H54 (cell line): ENCODE measurements around the gene PHF21A.

Experiments
- DNase-seq: peaks from one replicate; pipeline ENCODE4 v3.0.0; 2011; ENCODE audit warnings: low spot score, mixed read lengths; ENCODE audit not compliant: insufficient read length
- FAIRE-seq: peaks from 3 replicates; lab custom pipeline; 2011; peaks lifted over from hg19 to GRCh38; lab: Jason Lieb, UNC
- POLR2A ChIP-seq: IDR thresholded peaks from 2 replicates; pipeline ENCODE4 v1.6.1; 2011; ENCODE audit warnings: low read depth, mild to moderate bottlenecking, low read length

Gene PHF21A

DNA sequence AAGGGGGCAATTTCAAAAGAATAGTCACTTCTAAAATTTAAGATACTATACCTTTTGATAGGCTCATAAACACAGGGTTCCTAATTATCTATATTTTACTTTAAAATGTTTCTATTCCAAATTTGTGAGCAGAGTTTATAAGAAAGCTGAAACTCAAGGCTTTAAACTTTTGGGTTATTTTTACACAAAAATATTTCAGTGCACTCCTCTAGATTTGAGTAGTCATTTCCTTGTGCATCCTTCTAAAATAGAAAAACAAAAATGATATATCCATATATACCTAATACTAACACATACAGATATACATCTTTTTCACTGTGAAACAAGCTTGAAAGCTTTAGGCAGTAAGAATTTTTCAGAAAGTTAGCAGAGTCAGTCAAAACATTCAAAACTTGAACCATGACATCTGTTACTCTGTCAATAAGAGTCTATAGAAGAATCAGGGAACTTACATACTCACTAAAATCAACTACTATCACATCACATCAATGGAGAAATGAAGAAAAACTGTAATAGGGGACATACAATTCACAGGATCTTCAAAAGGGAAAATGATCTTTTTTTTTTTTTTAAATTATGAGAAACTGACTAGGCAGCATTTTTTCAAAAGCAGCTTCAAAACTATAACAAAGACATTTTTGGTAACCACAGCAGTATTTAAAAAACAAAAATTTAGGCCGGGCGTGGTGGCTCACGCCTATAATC lies 5.1 kb downstream of the PHF21A start:
- FAIRE-seq = peak; percentile 45

DNA sequence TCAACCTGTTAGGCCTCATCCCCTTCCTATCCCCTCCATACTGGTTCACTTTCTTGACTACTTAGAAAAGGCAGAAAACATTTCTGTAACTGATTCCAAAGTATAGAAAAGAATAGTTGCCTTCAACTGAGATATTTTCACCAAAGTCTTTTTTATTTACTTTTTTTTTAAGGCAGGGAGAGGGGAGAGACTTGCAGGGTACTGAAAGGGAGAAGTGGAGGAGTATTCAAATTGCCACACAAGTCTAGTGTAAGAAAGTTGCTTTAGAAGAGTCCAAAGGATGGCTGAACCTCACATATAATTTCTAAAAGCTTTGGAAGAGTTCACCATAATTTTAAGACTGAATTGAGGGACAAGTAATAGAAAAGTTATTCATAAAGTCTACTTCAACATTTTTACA lies 6.3 kb downstream of the PHF21A start:
- no peak for TF ChIP-seq POLR2A
- DNase-seq (no peak), FAIRE-seq (peak; percentile 90)

More for the DNA sequence above, 5.1 kb downstream of the PHF21A start:
- no peak for DNase-seq
- no peak for TF ChIP-seq POLR2A

DNA sequence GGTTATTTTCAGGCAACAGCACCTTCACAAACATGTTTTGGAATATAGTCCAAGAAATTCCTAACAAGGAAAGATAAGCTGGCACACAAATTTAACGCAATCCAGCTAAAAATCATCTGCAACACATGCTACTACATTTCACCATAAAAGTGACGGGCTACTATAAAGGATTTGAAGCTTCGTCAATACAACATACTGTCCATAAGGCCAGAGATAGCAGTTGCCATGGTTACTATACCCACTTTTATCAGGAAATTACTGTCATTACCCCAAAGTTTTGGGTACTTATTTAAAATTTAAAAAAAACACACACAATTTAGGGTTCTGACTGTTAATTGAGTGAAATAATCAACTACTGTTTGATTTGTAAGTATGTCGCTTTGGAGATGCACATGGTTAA lies 6.9 kb downstream of the PHF21A start:
- TF ChIP-seq POLR2A = no peak
- no peak for DNase-seq
- FAIRE-seq = no peak

DNA sequence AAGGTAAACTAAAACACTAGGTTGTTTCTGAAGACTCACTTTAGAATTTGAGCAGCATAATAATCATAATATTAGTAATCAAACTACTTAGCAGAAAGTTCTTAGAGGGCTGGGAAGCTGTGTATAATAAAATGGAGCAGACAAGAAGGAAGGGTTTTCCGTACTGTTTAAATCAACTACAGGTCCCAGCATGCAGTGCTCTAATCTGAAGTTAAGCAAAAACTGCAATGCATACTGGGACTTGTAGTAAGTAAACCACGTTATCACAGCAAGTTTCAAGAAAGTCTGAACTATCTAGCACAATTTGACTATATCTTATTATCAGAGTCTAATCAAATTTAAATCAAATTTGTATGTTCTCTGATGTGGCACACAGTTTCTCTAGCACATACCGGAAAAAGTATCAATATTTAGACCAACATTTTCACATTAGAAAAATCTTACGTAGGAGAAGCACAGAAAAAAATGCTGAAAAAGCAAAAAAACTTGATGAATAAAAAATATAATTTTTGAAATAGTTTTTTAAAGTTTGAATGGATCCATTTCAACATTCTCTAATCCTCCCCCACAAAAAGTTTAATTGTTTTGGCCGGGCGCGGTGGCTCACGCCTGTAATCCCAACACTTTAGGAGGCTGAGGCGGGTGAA lies 8.2 kb downstream of the PHF21A start:
- peak; percentile 53 for DNase-seq
- TF ChIP-seq POLR2A = no peak
- FAIRE-seq = peak; percentile 100

DNA sequence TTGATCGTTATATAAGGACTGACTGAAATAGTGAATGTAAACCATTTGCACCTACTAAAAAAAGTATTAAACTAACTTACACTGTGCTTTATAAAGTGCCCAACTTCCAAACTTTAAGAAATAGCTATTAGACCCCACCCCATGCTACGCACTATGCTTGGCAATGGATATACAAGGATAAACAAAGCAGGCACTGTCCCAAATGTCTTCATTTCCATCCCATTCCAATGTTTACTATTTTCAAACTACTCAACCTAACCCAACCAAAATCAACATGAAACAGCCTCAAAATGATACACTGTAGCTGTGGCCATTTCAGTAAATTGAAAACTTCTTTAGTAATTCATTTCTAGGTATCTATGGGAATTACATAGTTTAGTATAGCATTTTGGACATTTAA lies 12.5 kb downstream of the PHF21A start:
- no peak for TF ChIP-seq POLR2A
- FAIRE-seq = no peak
- no peak for DNase-seq

DNA sequence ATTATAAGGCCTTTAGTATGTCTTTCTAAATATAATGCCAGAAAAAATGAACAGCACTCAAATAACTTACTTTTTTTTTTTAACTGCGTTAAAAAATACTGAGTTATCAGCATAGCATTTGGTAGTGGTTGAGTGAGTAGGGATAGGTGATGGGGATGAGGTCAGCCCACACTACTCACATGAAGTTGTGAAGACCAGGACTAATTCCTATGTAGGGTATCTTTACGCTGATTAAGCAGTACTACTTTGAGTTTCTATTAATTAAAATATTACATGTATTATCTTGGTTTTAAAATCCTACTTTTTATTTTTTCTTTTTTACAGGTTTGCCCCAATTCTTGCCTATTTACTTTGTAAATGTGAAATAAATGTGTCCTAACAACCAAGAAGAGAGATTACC lies 13.5 kb downstream of the PHF21A start:
- FAIRE-seq = no peak
- TF ChIP-seq POLR2A = no peak
- no peak for DNase-seq

DNA sequence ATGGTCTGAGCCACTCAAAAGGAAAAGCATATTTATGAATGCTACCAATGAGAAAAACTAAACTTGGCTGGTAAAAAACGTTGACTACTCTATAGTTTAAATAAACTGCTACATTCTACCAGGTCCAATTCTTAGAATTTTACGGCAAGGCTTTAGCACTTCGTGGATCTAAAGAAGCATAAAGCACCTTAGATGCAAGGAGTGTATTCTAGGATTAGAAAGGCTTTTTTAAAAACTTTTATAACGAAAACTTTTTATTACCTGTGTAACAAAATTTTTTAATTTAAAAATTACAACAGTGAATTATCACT lies 13.9 kb downstream of the PHF21A start:
- FAIRE-seq (no peak), DNase-seq (no peak)
- TF ChIP-seq POLR2A = no peak

DNA sequence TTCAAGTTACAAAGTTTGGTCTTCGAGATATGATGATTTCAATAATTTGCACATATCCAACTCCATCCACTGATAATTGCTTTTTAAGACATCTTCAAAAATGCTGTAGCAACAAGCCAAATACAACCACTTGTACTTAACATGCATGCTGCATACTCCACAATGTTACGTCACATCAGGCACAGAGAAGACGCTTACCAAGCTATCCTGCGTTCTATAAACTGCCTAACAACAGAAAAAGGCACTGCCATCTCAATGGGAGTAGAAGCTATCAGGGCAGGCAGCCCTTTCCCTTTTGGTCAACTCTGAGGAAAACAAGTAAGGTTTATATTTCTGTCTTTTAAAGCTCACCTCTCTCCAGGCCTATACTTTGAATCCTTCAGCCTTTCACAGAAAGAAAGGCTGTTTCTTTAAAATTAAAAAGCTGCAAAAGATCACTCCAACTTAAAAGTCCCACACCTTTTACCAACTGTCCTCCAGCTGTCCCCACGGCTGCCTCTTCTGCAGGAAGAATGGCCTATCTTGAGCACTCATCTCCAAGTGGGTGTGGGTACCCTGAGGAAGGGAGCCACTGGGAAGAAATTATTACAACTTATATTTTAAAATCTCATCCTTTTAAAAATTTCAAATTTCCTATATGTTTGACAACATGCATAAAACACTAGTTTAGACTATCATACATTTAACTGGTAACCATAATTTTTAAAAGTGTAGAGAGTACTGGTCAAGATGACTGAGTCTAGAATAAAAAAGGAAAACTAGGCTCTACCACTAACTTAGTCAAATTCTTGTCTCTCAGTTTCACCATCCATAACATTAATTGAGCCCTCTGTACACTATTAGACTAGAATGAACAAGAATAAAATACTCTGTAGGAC lies 14.5 kb downstream of the PHF21A start:
- peak; percentile 74 for FAIRE-seq
- no peak for TF ChIP-seq POLR2A
- DNase-seq = no peak

DNA sequence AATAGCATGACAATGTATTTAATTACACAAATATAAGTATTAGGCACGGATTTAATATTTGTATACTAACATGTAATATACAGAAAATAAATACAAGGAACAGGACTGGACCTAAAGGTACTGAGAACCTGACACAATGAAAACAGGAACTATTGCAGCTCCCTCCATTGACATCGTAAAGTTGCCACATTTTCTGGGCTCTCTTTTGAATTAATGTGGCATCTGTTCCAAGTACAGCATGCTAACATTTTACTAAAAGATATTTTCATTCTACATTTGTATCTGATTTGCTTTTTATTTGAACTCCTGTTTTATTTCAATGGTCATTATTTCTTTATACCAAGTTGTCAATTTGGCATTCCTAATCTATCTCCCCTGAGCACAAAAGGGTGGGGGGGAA lies 15.3 kb downstream of the PHF21A start:
- no peak for DNase-seq
- TF ChIP-seq POLR2A = no peak
- no peak for FAIRE-seq

DNA sequence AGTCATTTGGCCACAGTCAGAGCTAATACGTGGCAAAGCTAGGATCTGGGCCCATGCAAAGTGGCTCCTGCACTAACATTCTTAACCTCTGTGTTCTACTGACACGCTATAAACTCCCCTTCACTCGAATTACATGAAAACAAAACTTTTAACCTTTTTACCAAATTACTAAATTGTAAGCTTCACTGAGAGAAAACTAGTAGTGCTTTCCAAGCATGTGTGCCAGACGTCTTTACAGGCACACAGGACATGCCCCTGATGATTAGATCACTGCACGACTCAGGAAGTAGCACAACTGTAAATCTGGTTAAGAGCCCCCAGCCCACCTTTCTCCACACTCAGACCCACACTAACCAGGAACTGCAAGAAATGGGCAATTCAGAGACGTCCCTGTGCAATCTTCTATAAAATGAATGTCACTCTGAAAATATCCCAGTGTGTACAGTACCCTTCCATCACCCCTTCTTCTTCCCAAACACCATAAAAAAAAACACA lies 16.1 kb downstream of the PHF21A start:
- no peak for FAIRE-seq

DNA sequence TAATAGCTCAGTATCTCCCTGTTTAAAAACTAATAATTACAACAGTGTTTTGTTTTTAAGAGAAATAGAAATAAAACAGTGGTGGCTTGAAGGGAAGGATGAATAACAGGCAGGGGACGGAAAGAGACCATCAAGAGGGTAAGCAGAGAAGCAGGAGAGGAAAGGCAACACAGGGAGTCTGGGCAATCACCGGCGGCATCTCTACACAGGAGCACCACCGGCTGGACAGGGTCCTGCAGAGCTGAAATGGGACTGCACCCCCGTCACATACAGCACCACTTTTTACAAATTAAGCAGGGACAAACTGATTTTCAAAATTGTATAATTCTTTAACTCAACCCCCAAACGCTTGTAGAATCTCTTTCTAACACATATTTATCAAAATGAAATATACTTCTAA lies 18.4 kb downstream of the PHF21A start:
- no peak for DNase-seq
- no peak for FAIRE-seq
- TF ChIP-seq POLR2A = no peak

More for the DNA sequence above, 16.1 kb downstream of the PHF21A start:
- TF ChIP-seq POLR2A = no peak
- no peak for DNase-seq

DNA sequence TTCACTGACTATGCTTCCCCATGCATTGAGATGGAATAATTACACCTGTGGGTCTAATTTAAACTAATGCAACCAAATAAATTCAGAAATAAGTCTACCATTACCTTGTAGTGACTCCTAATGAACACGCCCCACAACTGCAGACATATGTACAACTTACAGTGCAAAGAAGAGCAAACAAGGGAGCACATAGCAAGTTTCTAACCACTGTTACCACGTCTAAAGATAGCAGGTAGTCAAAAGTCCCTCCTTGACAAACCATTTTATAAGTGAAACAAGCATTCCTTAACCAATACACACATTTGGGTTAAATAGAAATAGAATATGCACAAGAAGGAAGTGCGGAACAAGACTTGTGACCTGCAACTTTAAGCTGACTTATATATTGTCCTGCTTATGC lies 20.6 kb downstream of the PHF21A start:
- peak; percentile 90 for FAIRE-seq
- no peak for TF ChIP-seq POLR2A

DNA sequence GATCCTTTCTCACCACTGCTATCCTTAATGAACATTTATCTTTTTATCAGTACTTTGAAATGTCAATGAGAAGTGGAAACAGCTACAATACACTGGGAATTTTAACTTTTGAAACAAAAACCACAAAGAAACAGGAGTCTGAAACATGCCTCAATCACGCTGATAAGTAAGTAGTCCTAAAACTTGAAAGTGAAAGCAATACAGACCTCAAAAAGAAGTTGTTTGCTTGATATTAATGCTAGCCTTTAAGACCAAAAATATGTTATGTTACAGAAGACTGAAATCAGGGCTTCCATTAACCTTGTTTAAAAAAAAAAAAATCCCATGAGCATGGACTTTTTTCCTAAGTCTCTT lies 21.3 kb downstream of the PHF21A start:
- peak; percentile 95 for FAIRE-seq
- no peak for TF ChIP-seq POLR2A
- no peak for DNase-seq

More for the DNA sequence above, 20.6 kb downstream of the PHF21A start:
- DNase-seq = no peak

DNA sequence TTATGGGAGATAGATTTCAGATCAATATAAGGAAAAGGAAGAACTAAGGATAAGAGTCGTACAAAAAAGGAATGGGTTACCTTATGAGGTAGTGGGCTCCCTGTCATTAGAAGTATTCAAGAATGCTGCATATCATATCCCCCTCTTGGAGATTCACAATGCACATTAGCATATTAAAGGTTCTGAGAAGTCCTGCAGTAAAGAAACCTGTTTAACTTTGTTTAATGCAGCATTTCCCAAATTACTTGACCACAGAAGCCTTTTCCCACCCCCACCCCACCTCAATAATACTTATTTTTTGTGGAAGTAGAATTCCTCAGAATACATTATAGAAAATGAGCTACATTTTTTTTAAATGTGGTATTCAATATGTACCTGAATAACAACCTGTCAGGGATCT lies 30.9 kb downstream of the PHF21A start:
- FAIRE-seq = no peak
- TF ChIP-seq POLR2A = no peak
- DNase-seq = no peak

DNA sequence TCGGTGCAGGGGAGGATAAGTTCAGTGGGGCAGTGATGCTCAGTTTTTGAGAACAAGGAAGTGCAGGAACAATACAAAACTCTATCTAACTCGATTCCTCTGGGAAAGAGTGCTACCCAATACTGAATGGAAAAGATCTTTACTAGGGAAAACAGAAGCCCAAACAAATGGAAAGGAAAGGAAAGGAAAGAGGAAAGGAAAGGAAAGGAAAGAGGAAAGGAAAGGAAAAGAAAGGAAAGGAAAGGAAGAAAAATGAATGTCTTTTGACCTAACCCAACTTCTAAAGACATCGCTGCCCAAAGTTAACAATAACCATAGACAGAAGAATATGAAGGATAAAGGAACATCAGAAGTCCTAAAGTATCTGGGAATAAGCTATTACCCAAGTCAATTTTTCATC lies 41.6 kb downstream of the PHF21A start:
- FAIRE-seq (peak; percentile 6), DNase-seq (no peak)
- TF ChIP-seq POLR2A = no peak
